Lower leg skin (tissue), 3 donors: ENCODE results near the gene CPEB4.

Experiments used
- POLR2A ChIP-seq, 2 donors: fragments of 450-650 bp; IDR thresholded peaks; one replicate each; pipeline ENCODE4 v1.6.1; 2016 to 2017; ENCODE audit warnings: antibody characterized with exemption in 2 of 2, mild to moderate bottlenecking in 1 of 2, moderate library complexity in 1 of 2
- TF ChIP-seq, protein P1 (sequence below), 3 donors: fragments of 450-650 bp; IDR thresholded peaks; one replicate each; pipeline ENCODE4 v1.5.1; 2016; ENCODE audit warnings: antibody characterized with exemption in 3 of 3, mild to moderate bottlenecking in 3 of 3, moderate library complexity in 2 of 3

GRCh38 chr5:173998531-173998930 lies 110.4 kb downstream of the CPEB4 start:
- TF ChIP-seq, protein P1, sequence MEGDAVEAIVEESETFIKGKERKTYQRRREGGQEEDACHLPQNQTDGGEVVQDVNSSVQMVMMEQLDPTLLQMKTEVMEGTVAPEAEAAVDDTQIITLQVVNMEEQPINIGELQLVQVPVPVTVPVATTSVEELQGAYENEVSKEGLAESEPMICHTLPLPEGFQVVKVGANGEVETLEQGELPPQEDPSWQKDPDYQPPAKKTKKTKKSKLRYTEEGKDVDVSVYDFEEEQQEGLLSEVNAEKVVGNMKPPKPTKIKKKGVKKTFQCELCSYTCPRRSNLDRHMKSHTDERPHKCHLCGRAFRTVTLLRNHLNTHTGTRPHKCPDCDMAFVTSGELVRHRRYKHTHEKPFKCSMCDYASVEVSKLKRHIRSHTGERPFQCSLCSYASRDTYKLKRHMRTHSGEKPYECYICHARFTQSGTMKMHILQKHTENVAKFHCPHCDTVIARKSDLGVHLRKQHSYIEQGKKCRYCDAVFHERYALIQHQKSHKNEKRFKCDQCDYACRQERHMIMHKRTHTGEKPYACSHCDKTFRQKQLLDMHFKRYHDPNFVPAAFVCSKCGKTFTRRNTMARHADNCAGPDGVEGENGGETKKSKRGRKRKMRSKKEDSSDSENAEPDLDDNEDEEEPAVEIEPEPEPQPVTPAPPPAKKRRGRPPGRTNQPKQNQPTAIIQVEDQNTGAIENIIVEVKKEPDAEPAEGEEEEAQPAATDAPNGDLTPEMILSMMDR (IDR thresholded peaks at IDR 0.05): no peak
- TF ChIP-seq POLR2A (IDR thresholded peaks at IDR 0.05): no peak
